HG03280 (cell line): ENCODE data around the gene EFCC1.
"Not testable (repeated sequence)": the region's sequence is repeated elsewhere in the genome, so short reads cannot be mapped to it uniquely, and the experiment has no call there.

Source experiments
- ATAC-seq: cut with Tn5 transposase; IDR thresholded peaks from one replicate; pipeline ENCODE4 v1.9.1; 2021; ENCODE audit warnings: mild to moderate bottlenecking, moderate library complexity; ENCODE audit not compliant: unreplicated experiment

EFCC1 gene

GRCh38 chr3:129051871-129052340 lies 50.8 kb downstream of the EFCC1 start:
- ATAC-seq: no peak

DNA sequence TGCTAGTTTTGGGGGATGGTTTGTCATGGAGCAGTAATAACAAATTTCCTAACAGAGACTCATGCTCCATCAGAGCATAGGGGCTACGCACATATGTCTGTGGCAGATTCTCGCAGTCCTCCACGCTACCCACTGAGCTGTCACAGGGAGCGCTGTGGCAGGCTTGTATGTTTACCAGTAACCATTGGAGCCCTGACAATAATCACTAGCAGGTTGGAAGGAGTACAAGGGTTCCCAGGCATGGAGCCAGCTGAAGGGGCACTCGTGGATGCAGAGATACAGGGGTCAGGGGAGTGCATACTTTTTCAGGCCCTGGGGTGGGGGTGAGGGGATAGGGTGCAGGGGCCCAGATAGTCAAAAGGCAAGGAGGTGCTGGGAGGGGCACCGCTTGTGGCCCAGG lies 51.6 kb downstream of the EFCC1 start:
- no peak for ATAC-seq

DNA sequence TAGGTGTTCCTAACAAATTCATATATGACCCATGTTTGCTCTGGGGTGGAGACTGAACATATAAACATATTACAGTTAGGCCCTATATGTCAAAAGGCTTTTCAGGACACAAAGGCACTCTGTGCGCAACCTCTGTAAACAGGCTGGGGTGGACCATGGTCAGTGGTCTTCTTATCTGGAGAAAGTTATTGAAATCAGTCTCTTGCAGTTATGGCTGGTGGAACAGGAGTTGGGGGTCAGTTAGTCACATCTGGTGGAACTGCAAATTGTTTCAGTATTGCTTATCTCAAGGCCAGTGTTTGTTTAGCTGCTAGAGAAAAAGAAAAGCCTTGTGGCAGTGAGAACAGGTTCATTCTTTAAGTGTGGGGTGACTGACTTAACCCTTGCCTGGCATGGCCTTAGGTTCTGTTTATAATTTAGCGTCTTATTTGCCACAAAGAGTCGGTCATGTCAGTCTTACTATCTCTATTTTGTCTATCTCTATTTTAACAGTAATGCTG lies 53.6 kb downstream of the EFCC1 start:
- ATAC-seq: no peak

DNA sequence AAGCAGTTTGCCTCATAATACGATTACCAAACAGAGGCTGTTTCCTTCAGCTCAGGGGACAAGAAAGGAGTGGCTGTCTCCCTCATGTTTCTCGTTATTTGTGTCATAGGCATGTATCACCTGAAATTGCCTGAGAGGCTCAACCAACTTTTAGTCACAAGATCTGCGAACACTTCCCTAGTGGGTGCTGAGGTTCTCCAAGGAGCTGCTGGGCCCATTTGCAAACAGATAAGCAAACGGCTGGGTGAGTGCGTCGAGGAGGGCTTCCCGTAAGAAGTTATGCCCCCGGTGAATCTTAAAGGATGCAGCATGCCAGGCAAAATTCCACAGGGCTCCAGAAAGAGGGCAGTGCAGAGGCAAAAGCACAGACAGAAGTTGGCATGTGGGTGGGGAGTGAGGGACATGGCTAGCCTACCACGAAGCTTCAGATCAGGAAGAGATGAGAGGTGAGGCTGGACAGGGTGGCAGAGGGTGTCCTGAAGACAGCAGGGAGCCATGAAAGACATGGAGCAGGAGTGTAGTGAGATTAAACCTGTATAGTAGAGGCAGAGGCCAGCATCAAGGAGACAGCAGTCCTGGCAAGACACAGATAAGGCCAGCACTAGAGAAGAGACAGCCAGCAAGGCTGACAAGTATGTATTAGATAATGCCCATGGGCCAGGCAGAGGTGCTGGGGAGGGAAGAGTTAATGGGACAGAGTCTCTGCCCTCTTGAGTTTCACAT lies 55.5 kb downstream of the EFCC1 start:
- no peak for ATAC-seq

DNA sequence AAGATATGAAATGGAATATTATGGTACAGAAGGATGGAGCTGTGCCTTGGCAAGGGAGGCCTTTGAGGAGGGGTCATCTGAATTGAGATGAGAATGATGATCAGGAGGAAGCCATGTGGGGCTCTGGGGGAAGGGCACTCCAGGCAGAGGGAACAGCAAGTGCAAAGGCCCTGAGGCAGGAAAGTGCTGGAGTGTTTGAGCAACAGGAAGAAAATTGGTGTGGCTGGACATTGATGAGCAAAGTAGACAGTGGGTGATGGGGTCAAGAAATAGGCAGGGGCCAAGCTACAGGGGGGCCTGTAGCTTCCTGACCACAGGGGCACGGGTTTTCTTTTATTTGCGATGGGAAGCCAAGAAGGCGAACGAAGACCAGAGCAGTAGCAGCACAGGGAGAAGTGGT lies 56.1 kb downstream of the EFCC1 start:
- no peak for ATAC-seq

GRCh38 chr3:129058441-129059200 lies 57.5 kb downstream of the EFCC1 start:
- ATAC-seq: peak; percentile 62

DNA sequence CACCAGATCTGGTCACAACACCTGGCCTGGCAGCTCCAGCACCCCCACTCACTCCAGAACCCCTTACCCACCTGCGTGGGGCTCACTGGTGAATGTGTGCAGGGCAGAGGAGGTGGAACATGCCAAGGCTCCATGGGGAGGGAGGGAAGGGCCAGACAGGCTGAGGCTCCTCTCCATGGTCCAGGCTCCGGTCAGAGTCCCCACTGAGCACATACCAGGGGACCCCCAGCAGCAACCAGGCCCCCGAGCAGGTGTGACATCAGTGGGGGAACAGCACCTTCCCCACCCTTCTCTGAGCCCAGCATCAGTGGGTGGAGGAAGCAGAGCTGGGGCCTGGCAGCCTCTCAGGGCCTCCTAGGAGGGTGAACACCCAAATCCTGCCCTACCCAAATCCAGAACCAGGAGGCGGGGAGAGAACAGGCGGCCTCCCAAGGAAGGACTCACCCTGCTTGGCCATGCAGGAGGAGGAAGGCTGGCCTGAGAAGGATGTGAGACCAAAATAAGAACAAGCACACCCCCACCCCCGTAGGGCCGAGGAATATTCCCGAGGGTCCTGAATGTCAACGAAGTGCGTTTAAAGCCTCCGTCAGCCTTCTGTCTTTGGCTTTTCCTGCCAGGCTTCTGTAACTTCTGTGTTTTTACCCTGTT lies 58.3 kb downstream of the EFCC1 start:
- ATAC-seq: no peak

DNA sequence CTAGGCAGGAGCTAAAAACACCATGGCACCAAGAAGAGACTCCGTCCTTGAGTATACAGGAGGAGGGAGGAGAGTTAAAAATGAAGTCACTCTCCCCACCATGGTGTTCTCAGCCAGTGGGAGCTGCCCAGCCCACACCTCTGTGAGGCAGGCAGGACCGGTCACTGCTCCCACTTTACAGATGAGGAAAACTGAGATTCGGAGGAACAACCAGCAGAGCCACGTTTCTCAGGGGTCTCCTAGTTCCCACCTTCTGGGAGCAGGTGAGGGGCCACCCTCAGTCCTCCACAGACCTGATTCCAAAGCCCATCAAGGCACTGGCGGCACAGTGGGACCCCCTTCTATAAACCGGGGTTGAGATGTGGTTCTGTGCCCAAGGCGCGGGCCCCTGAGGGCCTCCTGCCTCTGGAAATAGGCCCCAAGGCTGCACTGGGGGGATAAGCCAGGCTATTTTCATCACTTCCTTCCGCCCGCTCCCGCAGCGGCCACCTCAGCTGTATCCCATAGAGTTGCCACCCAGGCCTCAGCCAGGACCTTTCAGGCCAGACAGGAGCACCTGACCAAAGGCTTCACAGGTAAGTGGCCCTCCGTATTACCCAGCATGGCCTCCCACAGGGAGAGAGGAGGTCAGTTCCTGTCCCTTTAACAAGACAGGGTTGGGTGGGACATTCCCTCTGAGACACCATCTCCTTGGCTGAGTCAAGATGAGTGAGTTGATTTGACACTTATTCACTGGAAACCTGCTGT lies 59.3 kb downstream of the EFCC1 start, which contains the start of gene GP9:
Gene GP9, plus strand, starts transcription at position 504 of the 747 bp plus-strand sequence. CDS start 961 bp downstream, outside the sequence.
- no peak for ATAC-seq

- no peak for ATAC-seq
Measured at GRCh38 chr3:129061023-129061887, 60.2 kb downstream of the EFCC1 start.

GRCh38 chr3:129061888-129062834 lies 61.1 kb downstream of the EFCC1 start:
- no peak for ATAC-seq

GRCh38 chr3:129063091-129063640 lies 62.1 kb downstream of the EFCC1 start:
- ATAC-seq: no peak

- no peak for ATAC-seq
Measured at GRCh38 chr3:129063841-129064482, 62.9 kb downstream of the EFCC1 start.

- ATAC-seq: no peak
Measured at GRCh38 chr3:129065016-129065719, 64.1 kb downstream of the EFCC1 start.

DNA sequence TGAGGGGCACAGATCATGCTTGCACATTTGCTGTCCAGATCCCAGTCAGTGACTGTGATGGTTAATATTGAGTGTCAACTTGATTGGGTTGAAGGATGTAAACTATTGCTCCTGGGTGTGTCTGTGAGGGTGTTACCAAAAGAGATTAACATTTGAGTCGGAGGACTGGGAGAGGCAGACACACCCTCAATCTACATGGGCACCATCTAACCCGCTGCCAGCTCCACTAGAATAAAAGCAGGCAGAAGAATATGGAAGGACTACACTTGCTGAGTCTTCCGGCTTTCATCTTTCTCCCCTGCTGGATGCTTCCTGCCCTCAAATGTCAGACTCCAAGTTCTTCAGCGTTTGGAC lies 64.6 kb downstream of the EFCC1 start:
- ATAC-seq: no peak

- ATAC-seq: not testable (repeated sequence)
Measured at GRCh38 chr3:129067719-129068118, 66.6 kb downstream of the EFCC1 start.

- ATAC-seq: no peak
Measured at GRCh38 chr3:129068291-129068886, 67.3 kb downstream of the EFCC1 start.
